HepG2 (cell line): ENCODE measurements around the gene KATNB1. TPM values are rescaled to one million over a fixed set of nuclear protein-coding genes. Genes with fewer than 3 reads are reported as not detected.

ENCODE experiments used
- ARNT2 ChIP-seq: sonication (generic); formaldehyde crosslinking; IDR thresholded peaks from 2 replicates; pipeline ENCODE4 v1.8.0; 2022; ENCODE audit warnings: mild to moderate bottlenecking, low read depth, missing genetic modification reagents, moderate library complexity
- TAF1 ChIP-seq: sonication (generic); formaldehyde crosslinking; IDR thresholded peaks from 2 replicates; pipeline ENCODE4 v1.4.0; 2020; ENCODE audit warnings: missing genetic modification reagents
- ZBTB4 ChIP-seq: sonication (generic); formaldehyde crosslinking; IDR thresholded peaks from 2 replicates; pipeline ENCODE4 v1.4.0; 2020; ENCODE audit warnings: missing genetic modification reagents, mild to moderate bottlenecking, borderline replicate concordance
- ZHX1 ChIP-seq: sonication (generic); formaldehyde crosslinking; IDR thresholded peaks from 2 replicates; pipeline ENCODE4 v1.8.1; 2022; ENCODE audit warnings: low read depth, mild to moderate bottlenecking, missing genetic modification reagents
- ZNF552 ChIP-seq: sonication (generic); formaldehyde crosslinking; IDR thresholded peaks from 2 replicates; pipeline ENCODE4 v1.9.0; 2022; ENCODE audit warnings: missing genetic modification reagents, mild to moderate bottlenecking, borderline replicate concordance
- polyA plus RNA-seq, 8 experiments: library from polyadenylated mRNA; depleted of rRNA in 3 of 8; stranded (reverse) in 7 of 8; unstranded in 1 of 8; fragments of >200 nt; fragmentation: Illumina TruSeq in 4 of 8; extraction: Trizol in 4 of 8; gene quantifications; 2 replicates each; pipeline versions ENCODE4 v1.2.1 to v1.2.3, GENCODE V29; 2011 to 2016; ENCODE audit warnings: low read depth in 4 of 8, missing spikeins in 1 of 8, mixed read lengths in 1 of 8; ENCODE audit not compliant: insufficient read depth in 1 of 8
- total RNA-seq, 5 experiments: library from RNA; depleted of rRNA; stranded (reverse); fragments of >200 nt; fragmentation: Illumina TruSeq; extraction: Trizol; gene quantifications; 2 replicates each; pipeline ENCODE4 v1.2.3, GENCODE V29; 2016; ENCODE audit warnings: low read depth in 1 of 5
- TF ChIP-seq, protein P1 (sequence below): sonication (generic); formaldehyde crosslinking; IDR thresholded peaks from 2 replicates; pipeline ENCODE4 v1.4.0; 2020; ENCODE audit warnings: missing genetic modification reagents, borderline replicate concordance
- TF ChIP-seq, protein P2 (sequence below): sonication (generic); formaldehyde crosslinking; IDR thresholded peaks from 2 replicates; pipeline ENCODE4 v1.8.0; 2022; ENCODE audit warnings: mild to moderate bottlenecking, missing genetic modification reagents, borderline replicate concordance
- TF ChIP-seq, protein P3 (sequence below): sonication (generic); formaldehyde crosslinking; IDR thresholded peaks from 2 replicates; pipeline ENCODE4 v1.4.0; 2020; ENCODE audit warnings: missing genetic modification reagents

Gene KATNB1
- total and polyA plus RNA-seq, 2 of the 13 experiments (the other 11 are each of a cell fraction or from before 2014, with no cell fraction given), result 31.5 to 43.5 TPM

GRCh38 chr16:57728336-57729181 lies 7.0 kb upstream of the KATNB1 start (continued):
- TF ChIP-seq, protein P1, sequence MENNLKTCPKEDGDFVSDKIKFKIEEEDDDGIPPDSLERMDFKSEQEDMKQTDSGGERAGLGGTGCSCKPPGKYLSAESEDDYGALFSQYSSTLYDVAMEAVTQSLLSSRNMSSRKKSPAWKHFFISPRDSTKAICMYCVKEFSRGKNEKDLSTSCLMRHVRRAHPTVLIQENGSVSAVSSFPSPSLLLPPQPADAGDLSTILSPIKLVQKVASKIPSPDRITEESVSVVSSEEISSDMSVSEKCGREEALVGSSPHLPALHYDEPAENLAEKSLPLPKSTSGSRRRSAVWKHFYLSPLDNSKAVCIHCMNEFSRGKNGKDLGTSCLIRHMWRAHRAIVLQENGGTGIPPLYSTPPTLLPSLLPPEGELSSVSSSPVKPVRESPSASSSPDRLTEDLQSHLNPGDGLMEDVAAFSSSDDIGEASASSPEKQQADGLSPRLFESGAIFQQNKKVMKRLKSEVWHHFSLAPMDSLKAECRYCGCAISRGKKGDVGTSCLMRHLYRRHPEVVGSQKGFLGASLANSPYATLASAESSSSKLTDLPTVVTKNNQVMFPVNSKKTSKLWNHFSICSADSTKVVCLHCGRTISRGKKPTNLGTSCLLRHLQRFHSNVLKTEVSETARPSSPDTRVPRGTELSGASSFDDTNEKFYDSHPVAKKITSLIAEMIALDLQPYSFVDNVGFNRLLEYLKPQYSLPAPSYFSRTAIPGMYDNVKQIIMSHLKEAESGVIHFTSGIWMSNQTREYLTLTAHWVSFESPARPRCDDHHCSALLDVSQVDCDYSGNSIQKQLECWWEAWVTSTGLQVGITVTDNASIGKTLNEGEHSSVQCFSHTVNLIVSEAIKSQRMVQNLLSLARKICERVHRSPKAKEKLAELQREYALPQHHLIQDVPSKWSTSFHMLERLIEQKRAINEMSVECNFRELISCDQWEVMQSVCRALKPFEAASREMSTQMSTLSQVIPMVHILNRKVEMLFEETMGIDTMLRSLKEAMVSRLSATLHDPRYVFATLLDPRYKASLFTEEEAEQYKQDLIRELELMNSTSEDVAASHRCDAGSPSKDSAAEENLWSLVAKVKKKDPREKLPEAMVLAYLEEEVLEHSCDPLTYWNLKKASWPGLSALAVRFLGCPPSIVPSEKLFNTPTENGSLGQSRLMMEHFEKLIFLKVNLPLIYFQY (CRISPR knock-in tag), result no peak
- TF ChIP-seq ARNT2 (CRISPR knock-in tag), result no peak
- TF ChIP-seq, protein P2, sequence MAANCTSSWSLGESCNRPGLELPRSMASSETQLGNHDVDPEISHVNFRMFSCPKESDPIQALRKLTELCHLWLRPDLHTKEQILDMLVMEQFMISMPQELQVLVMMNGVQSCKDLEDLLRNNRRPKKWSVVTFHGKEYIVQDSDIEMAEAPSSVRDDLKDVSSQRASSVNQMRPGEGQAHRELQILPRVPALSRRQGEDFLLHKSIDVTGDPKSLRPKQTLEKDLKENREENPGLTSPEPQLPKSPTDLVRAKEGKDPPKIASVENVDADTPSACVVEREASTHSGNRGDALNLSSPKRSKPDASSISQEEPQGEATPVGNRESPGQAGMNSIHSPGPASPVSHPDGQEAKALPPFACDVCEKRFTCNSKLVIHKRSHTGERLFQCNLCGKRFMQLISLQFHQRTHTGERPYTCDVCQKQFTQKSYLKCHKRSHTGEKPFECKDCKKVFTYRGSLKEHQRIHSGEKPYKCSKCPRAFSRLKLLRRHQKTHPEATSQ, result no peak
- no peak for TF ChIP-seq ZBTB4 (CRISPR knock-in tag)
- TF ChIP-seq ZHX1 (CRISPR knock-in tag), result no peak
- TF ChIP-seq ZNF552 (CRISPR knock-in tag), result no peak
- no peak for TF ChIP-seq TAF1 (CRISPR knock-in tag)
- TF ChIP-seq, protein P3, sequence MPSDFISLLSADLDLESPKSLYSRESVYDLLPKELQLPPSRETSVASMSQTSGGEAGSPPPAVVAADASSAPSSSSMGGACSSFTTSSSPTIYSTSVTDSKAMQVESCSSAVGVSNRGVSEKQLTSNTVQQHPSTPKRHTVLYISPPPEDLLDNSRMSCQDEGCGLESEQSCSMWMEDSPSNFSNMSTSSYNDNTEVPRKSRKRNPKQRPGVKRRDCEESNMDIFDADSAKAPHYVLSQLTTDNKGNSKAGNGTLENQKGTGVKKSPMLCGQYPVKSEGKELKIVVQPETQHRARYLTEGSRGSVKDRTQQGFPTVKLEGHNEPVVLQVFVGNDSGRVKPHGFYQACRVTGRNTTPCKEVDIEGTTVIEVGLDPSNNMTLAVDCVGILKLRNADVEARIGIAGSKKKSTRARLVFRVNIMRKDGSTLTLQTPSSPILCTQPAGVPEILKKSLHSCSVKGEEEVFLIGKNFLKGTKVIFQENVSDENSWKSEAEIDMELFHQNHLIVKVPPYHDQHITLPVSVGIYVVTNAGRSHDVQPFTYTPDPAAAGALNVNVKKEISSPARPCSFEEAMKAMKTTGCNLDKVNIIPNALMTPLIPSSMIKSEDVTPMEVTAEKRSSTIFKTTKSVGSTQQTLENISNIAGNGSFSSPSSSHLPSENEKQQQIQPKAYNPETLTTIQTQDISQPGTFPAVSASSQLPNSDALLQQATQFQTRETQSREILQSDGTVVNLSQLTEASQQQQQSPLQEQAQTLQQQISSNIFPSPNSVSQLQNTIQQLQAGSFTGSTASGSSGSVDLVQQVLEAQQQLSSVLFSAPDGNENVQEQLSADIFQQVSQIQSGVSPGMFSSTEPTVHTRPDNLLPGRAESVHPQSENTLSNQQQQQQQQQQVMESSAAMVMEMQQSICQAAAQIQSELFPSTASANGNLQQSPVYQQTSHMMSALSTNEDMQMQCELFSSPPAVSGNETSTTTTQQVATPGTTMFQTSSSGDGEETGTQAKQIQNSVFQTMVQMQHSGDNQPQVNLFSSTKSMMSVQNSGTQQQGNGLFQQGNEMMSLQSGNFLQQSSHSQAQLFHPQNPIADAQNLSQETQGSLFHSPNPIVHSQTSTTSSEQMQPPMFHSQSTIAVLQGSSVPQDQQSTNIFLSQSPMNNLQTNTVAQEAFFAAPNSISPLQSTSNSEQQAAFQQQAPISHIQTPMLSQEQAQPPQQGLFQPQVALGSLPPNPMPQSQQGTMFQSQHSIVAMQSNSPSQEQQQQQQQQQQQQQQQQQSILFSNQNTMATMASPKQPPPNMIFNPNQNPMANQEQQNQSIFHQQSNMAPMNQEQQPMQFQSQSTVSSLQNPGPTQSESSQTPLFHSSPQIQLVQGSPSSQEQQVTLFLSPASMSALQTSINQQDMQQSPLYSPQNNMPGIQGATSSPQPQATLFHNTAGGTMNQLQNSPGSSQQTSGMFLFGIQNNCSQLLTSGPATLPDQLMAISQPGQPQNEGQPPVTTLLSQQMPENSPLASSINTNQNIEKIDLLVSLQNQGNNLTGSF (CRISPR knock-in tag), result no peak
